Neuronal stem cell (in vitro differentiated cells): ENCODE data around the gene THBS1.
A peak's percentile ranks its signal among the peaks of the same experiment; 100 is the strongest.

ENCODE experiments used
- DNase-seq: peaks from one replicate; pipeline ENCODE4 v3.0.0-alpha.2; 2013; ENCODE audit warnings: low spot score
- H2AFZ ChIP-seq: one replicate; pipeline ENCODE4 v1.6.1; 2013; ENCODE audit warnings: mild to moderate bottlenecking, low read length, inconsistent platforms
- H2AK5ac ChIP-seq: 2 replicates; pipeline ENCODE4 v1.6.1; 2013; ENCODE audit warnings: low read depth, mild to moderate bottlenecking, inconsistent platforms, low read length, moderate library complexity, mixed read lengths
- H2BK120ac ChIP-seq: 2 replicates; pipeline ENCODE4 v1.6.1; 2013; ENCODE audit warnings: low read depth, mild to moderate bottlenecking, inconsistent platforms, low read length, moderate library complexity, mixed read lengths
- H2BK12ac ChIP-seq: one replicate; pipeline ENCODE4 v1.6.1; 2013; ENCODE audit warnings: low read length, inconsistent platforms
- H2BK15ac ChIP-seq: 2 replicates; pipeline ENCODE4 v1.6.1; 2013; ENCODE audit warnings: mild to moderate bottlenecking, low read length, inconsistent platforms, mixed read lengths
- H2BK5ac ChIP-seq: one replicate; pipeline ENCODE4 v1.6.1; 2013; ENCODE audit warnings: inconsistent platforms, mild to moderate bottlenecking, low read length, moderate library complexity
- H3K14ac ChIP-seq: one replicate; pipeline ENCODE4 v1.6.1; 2013; ENCODE audit warnings: low read length, inconsistent platforms
- H3K18ac ChIP-seq: 2 replicates; pipeline ENCODE4 v1.6.1; 2013; ENCODE audit warnings: low read length, inconsistent platforms
- H3K23ac ChIP-seq: 2 replicates; pipeline ENCODE4 v1.6.1; 2013; ENCODE audit warnings: low read depth, mild to moderate bottlenecking, mixed read lengths, low read length, inconsistent platforms; ENCODE audit not compliant: poor library complexity
- H3K27ac ChIP-seq: replicated peaks from 3 replicates; pipeline ENCODE4 v1.5.1; 2013; ENCODE audit warnings: low read length, inconsistent platforms
- H3K27me3 ChIP-seq, 3 experiments: 2 replicates each; pipeline ENCODE4 v1.6.1; 2013; ENCODE audit warnings: low read length in 3 of 3, mild to moderate bottlenecking in 2 of 3, inconsistent platforms in 1 of 3, low read depth in 1 of 3, mixed read lengths in 1 of 3, moderate library complexity in 1 of 3; ENCODE audit not compliant: control insufficient read depth in 3 of 3, insufficient read depth in 3 of 3
- H3K36me3 ChIP-seq, 2 donors: replicated peaks in 1 of 2; 2 replicates each; pipeline ENCODE4 v1.6.1; 2013; ENCODE audit warnings: low read length in 2 of 2; ENCODE audit not compliant: control insufficient read depth in 2 of 2, insufficient read depth in 2 of 2
- H3K4ac ChIP-seq: 2 replicates; pipeline ENCODE4 v1.6.1; 2013; ENCODE audit warnings: inconsistent platforms, mild to moderate bottlenecking, low read length, moderate library complexity
- H3K4me1 ChIP-seq, 2 donors: 1 replicate in 1 of 2; 2 replicates in 1 of 2; pipeline ENCODE4 v1.6.1; 2013; ENCODE audit warnings: low read length in 2 of 2, low read depth in 1 of 2; ENCODE audit not compliant: control insufficient read depth in 2 of 2, insufficient read depth in 1 of 2
- H3K4me2 ChIP-seq: one replicate; pipeline ENCODE4 v1.6.1; 2013; ENCODE audit warnings: mild to moderate bottlenecking, low read length, inconsistent platforms; ENCODE audit not compliant: insufficient read depth, poor library complexity, severe bottlenecking
- H3K4me3 ChIP-seq, 2 donors: 2 replicates each; pipeline ENCODE4 v1.5.1; 2013; ENCODE audit warnings: low read length in 2 of 2, mild to moderate bottlenecking in 2 of 2, inconsistent platforms in 1 of 2, moderate library complexity in 1 of 2
- H3K79me1 ChIP-seq: one replicate; pipeline ENCODE4 v1.6.1; 2013; ENCODE audit warnings: low read depth, mild to moderate bottlenecking, inconsistent platforms, low read length, moderate library complexity
- H3K9ac ChIP-seq: one replicate; pipeline ENCODE4 v1.6.1; 2013; ENCODE audit warnings: mild to moderate bottlenecking, low read depth, low read length, inconsistent platforms; ENCODE audit not compliant: poor library complexity
- H3K9me3 ChIP-seq, 2 donors: replicated peaks in 1 of 2; 2 replicates each; pipeline versions ENCODE3 to v1.6.1; 2013; ENCODE audit warnings: low read length in 2 of 2, mild to moderate bottlenecking in 2 of 2, inconsistent platforms in 1 of 2, low read depth in 1 of 2, mixed read lengths in 1 of 2, moderate library complexity in 1 of 2; ENCODE audit not compliant: control insufficient read depth in 2 of 2, insufficient read depth in 1 of 2
- H4K8ac ChIP-seq: one replicate; pipeline ENCODE4 v1.6.1; 2013; ENCODE audit warnings: low read depth, mild to moderate bottlenecking, inconsistent platforms, low read length, moderate library complexity
- H4K91ac ChIP-seq: one replicate; pipeline ENCODE4 v1.6.1; 2013; ENCODE audit warnings: low read length, low read depth, mild to moderate bottlenecking, inconsistent platforms; ENCODE audit not compliant: poor library complexity
- WGBS, 2 donors: extraction: QIAGEN DNeasy Blood & Tissue Kit; methylation state at CpG; one replicate each; pipeline ENCODE4 v1.1.7; 2013; ENCODE audit warnings: missing lambda C conversion rate in 2 of 2, mixed read lengths in 1 of 2; ENCODE audit not compliant: insufficient read length in 2 of 2, insufficient replicate concordance in 1 of 2; ENCODE audit errors: extremely low coverage in 2 of 2; 5-methylcytosine and 5-hydroxymethylcytosine counted together

The THBS1 gene

DNA sequence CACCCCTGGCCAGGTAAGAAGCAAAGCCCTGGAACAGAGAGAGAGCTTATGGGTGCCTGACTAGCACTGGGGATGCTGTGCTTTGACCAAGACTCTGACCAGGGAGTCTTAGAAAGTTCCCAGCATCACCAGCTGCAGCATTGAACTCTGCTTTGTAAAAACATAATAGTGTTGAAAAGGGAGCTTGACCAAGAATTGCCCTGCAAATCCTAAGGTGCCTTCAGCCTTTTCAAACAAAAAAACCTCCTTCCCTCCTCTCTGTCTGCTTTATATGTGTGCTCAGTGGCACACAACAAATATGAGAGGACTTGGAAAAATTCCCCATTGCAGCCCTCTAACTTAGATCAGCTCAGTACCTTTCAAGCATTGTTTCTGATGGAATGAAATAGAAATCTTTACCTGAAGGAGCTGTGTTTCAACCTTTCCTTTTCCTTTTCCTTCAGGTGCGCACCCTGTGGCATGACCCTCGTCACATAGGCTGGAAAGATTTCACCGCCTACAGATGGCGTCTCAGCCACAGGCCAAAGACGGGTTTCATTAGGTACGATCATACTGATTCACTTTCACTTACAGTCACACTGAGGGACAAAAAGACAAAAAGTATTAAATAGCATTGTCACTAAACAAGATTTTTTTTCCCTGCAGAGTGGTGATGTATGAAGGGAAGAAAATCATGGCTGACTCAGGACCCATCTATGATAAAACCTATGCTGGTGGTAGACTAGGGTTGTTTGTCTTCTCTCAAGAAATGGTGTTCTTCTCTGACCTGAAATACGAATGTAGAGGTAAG is 13.0 kb downstream of the THBS1 start:
- DNase-seq: no peak
- H2BK15ac ChIP-seq: no peak overlapping the region
- no peak overlapping the region for H3K4me3 ChIP-seq
- H3K79me1 ChIP-seq: no peaks in the 10 kb centered on the region
- H3K27me3 ChIP-seq: no peaks in the 10 kb centered on the region
- WGBS, 2 donors: no CpG with 5 or more reads among the region's 7 CpGs
- no peak overlapping the region for H3K14ac ChIP-seq
- H2AFZ ChIP-seq: no peak overlapping the region
- H3K4ac ChIP-seq: no peak overlapping the region
- H3K18ac ChIP-seq: no peak overlapping the region
- no peak overlapping the region for H2BK12ac ChIP-seq
- H4K91ac ChIP-seq: no peak overlapping the region
- no peak overlapping the region for H3K4me2 ChIP-seq
- no peak overlapping the region for H3K9ac ChIP-seq
- H3K27ac ChIP-seq: no peak overlapping the region
- H3K9me3 ChIP-seq: no peaks in the 10 kb centered on the region
- H3K36me3 ChIP-seq: peaks cover 33 to 94% of the 10 kb centered on the region in 2 donors
- H4K8ac ChIP-seq: no peak overlapping the region
- no peak overlapping the region for H3K23ac ChIP-seq
- no peak overlapping the region for H2BK5ac ChIP-seq
- H3K4me1 ChIP-seq: peaks cover 0 to 2% of the 10 kb centered on the region in 2 donors
- no peak overlapping the region for H2AK5ac ChIP-seq
- H2BK120ac ChIP-seq: no peak overlapping the region

DNA sequence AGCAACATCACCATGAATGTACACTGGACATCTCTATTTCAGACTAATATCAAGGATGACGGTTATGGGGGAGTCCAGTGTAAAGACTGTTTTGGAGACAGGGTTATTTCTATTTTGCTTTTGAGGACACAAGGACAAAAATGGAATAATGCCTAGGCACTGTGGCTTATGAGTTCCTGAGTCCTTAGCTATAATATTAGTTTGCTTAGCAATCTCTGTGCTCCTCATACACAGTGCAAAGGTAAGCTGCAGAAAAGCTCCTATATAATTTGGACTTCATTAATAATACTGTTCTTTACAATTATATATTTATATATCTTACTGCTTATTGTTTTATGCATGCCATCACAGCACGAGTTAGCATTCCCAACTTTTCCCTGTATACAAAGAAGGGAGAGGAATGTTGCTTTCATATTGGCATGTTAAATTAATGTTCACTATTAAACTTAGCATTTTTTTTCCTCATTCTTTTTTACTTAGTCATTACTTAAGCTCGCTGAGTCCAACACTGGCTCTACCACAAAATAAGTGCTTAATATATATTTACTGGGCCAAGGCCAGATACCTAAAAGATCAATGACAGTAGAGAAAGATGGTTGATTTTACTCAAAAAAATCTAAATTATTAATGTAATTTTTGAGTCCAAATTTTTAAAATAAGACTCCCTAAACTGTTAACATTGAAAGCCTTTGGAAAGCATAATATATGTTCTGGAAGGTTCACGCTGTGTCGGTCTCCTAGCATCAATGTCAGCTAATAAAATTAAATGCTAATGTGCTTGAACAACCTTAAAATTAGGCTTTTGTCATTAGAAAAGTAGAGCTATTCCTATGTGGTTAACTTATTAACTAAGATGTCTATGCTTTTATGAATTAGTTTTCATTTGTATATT is 13.8 kb downstream of the THBS1 start:
- H3K27me3 ChIP-seq: no peaks in the 10 kb centered on the region
- no peak overlapping the region for H4K91ac ChIP-seq
- no peak overlapping the region for H3K23ac ChIP-seq
- H3K9me3 ChIP-seq: no peaks in the 10 kb centered on the region
- no peak overlapping the region for H3K4me2 ChIP-seq
- peaks cover 27 to 86% of the 10 kb centered on the region in 2 donors for H3K36me3 ChIP-seq
- H3K14ac ChIP-seq: no peak overlapping the region
- H2AFZ ChIP-seq: no peak overlapping the region
- no peak overlapping the region for H4K8ac ChIP-seq
- no peak for DNase-seq
- no peak overlapping the region for H3K4ac ChIP-seq
- peaks cover 0 to 2% of the 10 kb centered on the region in 2 donors for H3K4me1 ChIP-seq
- H3K27ac ChIP-seq: no peak overlapping the region
- H3K4me3 ChIP-seq: no peak overlapping the region
- H2BK120ac ChIP-seq: no peak overlapping the region
- no peak overlapping the region for H3K18ac ChIP-seq
- H2BK5ac ChIP-seq: no peak overlapping the region
- WGBS, 2 donors: no CpG with 5 or more reads among the region's 5 CpGs
- no peak overlapping the region for H3K9ac ChIP-seq
- no peak overlapping the region for H2AK5ac ChIP-seq
- H3K79me1 ChIP-seq: no peaks in the 10 kb centered on the region
- H2BK12ac ChIP-seq: no peak overlapping the region
- no peak overlapping the region for H2BK15ac ChIP-seq

DNA sequence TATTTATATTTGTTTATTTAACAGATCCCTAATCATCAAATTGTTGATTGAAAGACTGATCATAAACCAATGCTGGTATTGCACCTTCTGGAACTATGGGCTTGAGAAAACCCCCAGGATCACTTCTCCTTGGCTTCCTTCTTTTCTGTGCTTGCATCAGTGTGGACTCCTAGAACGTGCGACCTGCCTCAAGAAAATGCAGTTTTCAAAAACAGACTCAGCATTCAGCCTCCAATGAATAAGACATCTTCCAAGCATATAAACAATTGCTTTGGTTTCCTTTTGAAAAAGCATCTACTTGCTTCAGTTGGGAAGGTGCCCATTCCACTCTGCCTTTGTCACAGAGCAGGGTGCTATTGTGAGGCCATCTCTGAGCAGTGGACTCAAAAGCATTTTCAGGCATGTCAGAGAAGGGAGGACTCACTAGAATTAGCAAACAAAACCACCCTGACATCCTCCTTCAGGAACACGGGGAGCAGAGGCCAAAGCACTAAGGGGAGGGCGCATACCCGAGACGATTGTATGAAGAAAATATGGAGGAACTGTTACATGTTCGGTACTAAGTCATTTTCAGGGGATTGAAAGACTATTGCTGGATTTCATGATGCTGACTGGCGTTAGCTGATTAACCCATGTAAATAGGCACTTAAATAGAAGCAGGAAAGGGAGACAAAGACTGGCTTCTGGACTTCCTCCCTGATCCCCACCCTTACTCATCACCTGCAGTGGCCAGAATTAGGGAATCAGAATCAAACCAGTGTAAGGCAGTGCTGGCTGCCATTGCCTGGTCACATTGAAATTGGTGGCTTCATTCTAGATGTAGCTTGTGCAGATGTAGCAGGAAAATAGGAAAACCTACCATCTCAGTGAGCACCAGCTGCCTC is 14.7 kb downstream of the THBS1 start:
- Histone ChIP-seq H3K23ac (no peak overlapping the region), H3K4me2 (no peak overlapping the region)

More for the DNA sequence above, 14.7 kb downstream of the THBS1 start:
- Histone ChIP-seq H3K27ac (peak overlapping the region; percentile 14), H2BK12ac (no peak overlapping the region), H2AK5ac (no peak overlapping the region), H2BK5ac (no peak overlapping the region), H3K36me3 (peaks cover 23 to 77% of the 10 kb centered on the region in 2 donors), H3K9ac (no peak overlapping the region), H3K4ac (no peak overlapping the region), H4K8ac (no peak overlapping the region), H2BK15ac (no peak overlapping the region), H3K79me1 (no peaks in the 10 kb centered on the region), H3K4me3 (no peak overlapping the region), H4K91ac (no peak overlapping the region), H2BK120ac (no peak overlapping the region), H3K14ac (no peak overlapping the region), H2AFZ (no peak overlapping the region), H3K18ac (no peak overlapping the region), H3K27me3 (no peaks in the 10 kb centered on the region), H3K4me1 (peaks cover 0 to 2% of the 10 kb centered on the region in 2 donors), H3K9me3 (no peaks in the 10 kb centered on the region)
- DNase-seq: no peak
- WGBS, 2 donors: no CpG with 5 or more reads among the region's 8 CpGs
